Activated CD4-positive, alpha-beta T cell treated with anti-CD3 and anti-CD28 coated beads, Interleukin-2, amount 10 ng/mL, durations not matched to agents 24 days and 14 days (primary cell): Measurements from ENCODE around the gene TNFRSF6B. TPM values are rescaled to one million over a fixed set of nuclear protein-coding genes. Genes with fewer than 3 reads are reported as not detected.

Source experiments
- total RNA-seq: library from RNA; stranded (reverse); gene quantifications from 2 replicates; pipeline ENCODE4 v1.2.3, GENCODE V29; 2022

TNFRSF6B gene
- total RNA-seq, 1 donor from 2014 or later = not detected

Other genes with a start within 250 kb of the TNFRSF6B start
- gene KCNQ2, start 224.0 kb upstream of the TNFRSF6B start, total RNA-seq = 0.26 TPM in 1 of 2 replicates, not detected in the other
- gene EEF1A2, start 197.6 kb upstream of the TNFRSF6B start, total RNA-seq = 0.28 and 0.66 TPM in 2 replicates
- 125 and 130 TPM in 2 replicates for gene PPDPF, start 175.9 kb upstream of the TNFRSF6B start, total RNA-seq
- 0.19 and 0.35 TPM in 2 replicates for gene PTK6, start 159.3 kb upstream of the TNFRSF6B start, total RNA-seq
- not detected in 2 replicates for gene SRMS, start 148.9 kb upstream of the TNFRSF6B start, total RNA-seq
- gene FNDC11, start 142.5 kb upstream of the TNFRSF6B start, total RNA-seq = 0.12 and 0.16 TPM in 2 replicates
- gene HELZ2, start 122.4 kb upstream of the TNFRSF6B start, total RNA-seq = 13.7 and 15.9 TPM in 2 replicates
- gene GMEB2, start 69.6 kb upstream of the TNFRSF6B start, total RNA-seq = 13.9 and 14.1 TPM in 2 replicates
- gene STMN3, start 43.2 kb upstream of the TNFRSF6B start, total RNA-seq = 9.7 and 10.7 TPM in 2 replicates
- gene RTEL1, start 38.3 kb upstream of the TNFRSF6B start, total RNA-seq = 60.7 and 64.7 TPM in 2 replicates
- 63.4 and 70.4 TPM in 2 replicates for gene ARFRP1, start 11.3 kb downstream of the TNFRSF6B start, total RNA-seq
- 37.3 and 38.1 TPM in 2 replicates for gene ZGPAT, start 11.4 kb downstream of the TNFRSF6B start, total RNA-seq
- gene LIME1, start 40.0 kb downstream of the TNFRSF6B start, total RNA-seq = 10.1 and 12.2 TPM in 2 replicates
- gene SLC2A4RG, start 43.1 kb downstream of the TNFRSF6B start, total RNA-seq = 41.0 and 43.6 TPM in 2 replicates
- 0.84 and 1.0 TPM in 2 replicates for gene ZBTB46, start 134.6 kb downstream of the TNFRSF6B start, total RNA-seq
- 0.19 TPM in 1 of 2 replicates, not detected in the other for gene ABHD16B, start 164.8 kb downstream of the TNFRSF6B start, total RNA-seq
- gene TPD52L2, start 168.6 kb downstream of the TNFRSF6B start, total RNA-seq = 75.9 and 78.8 TPM in 2 replicates
- 42.3 and 43.1 TPM in 2 replicates for gene DNAJC5, start 198.5 kb downstream of the TNFRSF6B start, total RNA-seq